Upper lobe of left lung (tissue), 4 donors: ENCODE results near the gene CAPN5.

Source experiments
- EP300 ChIP-seq, 4 donors: sonication (generic); formaldehyde crosslinking; IDR thresholded peaks; one replicate each; pipeline ENCODE4 v1.5.1; 2017; ENCODE audit warnings: antibody characterized with exemption in 4 of 4, control low read depth in 2 of 4
- POLR2A ChIP-seq, 4 donors: fragments of 450-650 bp; IDR thresholded peaks; one replicate each; pipeline ENCODE4 v1.5.1; 2016 to 2017; ENCODE audit warnings: antibody characterized with exemption in 4 of 4, mild to moderate bottlenecking in 2 of 4
- POLR2AphosphoS5 ChIP-seq, 2 donors: sonication (generic); formaldehyde crosslinking; IDR thresholded peaks; one replicate each; pipeline ENCODE4 v1.5.1; 2017; ENCODE audit warnings: antibody characterized with exemption in 2 of 2
- TF ChIP-seq, protein P1 (sequence below), 6 experiments: fragments of 450-650 bp in 4 of 6; fragments of 200-600 bp in 2 of 6; sonication (generic) in 2 of 6; IDR thresholded peaks; one replicate each; pipeline ENCODE4 v1.5.1; 2016 to 2019; ENCODE audit warnings: antibody characterized with exemption in 6 of 6

DNA sequence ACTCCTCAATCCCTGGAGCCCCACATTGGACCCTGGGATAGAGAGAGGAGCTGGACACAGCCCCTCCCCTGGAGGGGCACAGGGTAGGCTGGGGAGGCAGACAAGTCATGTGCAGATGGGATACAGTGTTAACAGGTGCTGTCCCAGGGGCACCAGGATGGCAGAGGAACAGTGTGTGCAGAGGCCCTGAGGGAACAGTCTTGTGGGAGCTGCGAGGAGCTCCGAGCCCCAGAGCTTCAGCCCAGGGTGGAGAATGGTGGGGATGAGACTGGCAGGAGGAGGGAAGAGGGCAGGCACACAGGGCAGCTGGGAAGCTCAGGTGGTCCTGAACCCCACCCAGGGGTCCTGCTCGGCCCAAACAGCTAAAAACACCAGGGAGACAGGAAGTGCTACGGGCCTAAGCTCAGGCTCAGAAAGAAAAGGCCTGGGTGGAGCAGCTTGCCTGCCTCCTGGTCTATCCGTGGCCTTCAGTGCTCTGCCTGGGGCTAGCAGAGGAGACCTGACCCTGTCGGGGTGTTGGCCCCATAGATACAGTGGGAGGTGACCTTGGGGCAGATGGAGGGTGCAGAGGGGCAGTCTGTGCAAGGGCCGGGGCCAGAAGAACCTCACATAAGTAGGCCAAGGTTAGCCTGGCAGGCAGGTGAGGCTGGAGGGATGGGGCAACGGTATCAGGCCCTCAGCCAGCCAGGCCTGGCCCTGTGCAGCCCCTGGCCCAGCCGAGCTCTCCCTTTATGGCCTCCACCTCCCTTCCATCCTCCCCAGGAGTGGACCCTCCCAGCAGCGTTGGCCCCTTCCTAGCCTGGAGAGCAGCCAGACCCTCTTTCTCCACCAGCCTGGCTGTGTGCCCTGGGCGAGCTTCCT, 15.4 kb downstream of the CAPN5 start:
- TF ChIP-seq, protein P1, sequence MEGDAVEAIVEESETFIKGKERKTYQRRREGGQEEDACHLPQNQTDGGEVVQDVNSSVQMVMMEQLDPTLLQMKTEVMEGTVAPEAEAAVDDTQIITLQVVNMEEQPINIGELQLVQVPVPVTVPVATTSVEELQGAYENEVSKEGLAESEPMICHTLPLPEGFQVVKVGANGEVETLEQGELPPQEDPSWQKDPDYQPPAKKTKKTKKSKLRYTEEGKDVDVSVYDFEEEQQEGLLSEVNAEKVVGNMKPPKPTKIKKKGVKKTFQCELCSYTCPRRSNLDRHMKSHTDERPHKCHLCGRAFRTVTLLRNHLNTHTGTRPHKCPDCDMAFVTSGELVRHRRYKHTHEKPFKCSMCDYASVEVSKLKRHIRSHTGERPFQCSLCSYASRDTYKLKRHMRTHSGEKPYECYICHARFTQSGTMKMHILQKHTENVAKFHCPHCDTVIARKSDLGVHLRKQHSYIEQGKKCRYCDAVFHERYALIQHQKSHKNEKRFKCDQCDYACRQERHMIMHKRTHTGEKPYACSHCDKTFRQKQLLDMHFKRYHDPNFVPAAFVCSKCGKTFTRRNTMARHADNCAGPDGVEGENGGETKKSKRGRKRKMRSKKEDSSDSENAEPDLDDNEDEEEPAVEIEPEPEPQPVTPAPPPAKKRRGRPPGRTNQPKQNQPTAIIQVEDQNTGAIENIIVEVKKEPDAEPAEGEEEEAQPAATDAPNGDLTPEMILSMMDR (IDR thresholded peaks at IDR 0.05): no peak
- no peak for TF ChIP-seq POLR2AphosphoS5 (IDR thresholded peaks at IDR 0.05)
- no peak for TF ChIP-seq EP300 (IDR thresholded peaks at IDR 0.05)
- no peak for TF ChIP-seq POLR2A (IDR thresholded peaks at IDR 0.05)
